Glutamatergic neuron (in vitro differentiated cells): ENCODE results near the gene PRDM16. TPM values are rescaled to one million over a fixed set of nuclear protein-coding genes. Genes with fewer than 3 reads are reported as not detected.

ENCODE experiments used
- DNase-seq: peaks from one replicate; pipeline ENCODE4 v3.0.0; 2022
- H3K27ac Mint-ChIP-seq: one replicate; pipeline ENCODE4 v1.8.0; 2020; ENCODE audit warnings: mild to moderate bottlenecking, mixed read lengths, inconsistent platforms; ENCODE audit not compliant: unreplicated experiment
- H3K27me3 Mint-ChIP-seq: one replicate; pipeline ENCODE4 v1.8.0; 2020; ENCODE audit warnings: mild to moderate bottlenecking, moderate library complexity, mixed read lengths, inconsistent platforms; ENCODE audit not compliant: unreplicated experiment
- H3K36me3 Mint-ChIP-seq: one replicate; pipeline ENCODE4 v1.8.0; 2020; ENCODE audit warnings: mild to moderate bottlenecking, mixed read lengths, inconsistent platforms; ENCODE audit not compliant: unreplicated experiment
- H3K4me1 Mint-ChIP-seq: one replicate; pipeline ENCODE4 v1.8.0; 2020; ENCODE audit warnings: mild to moderate bottlenecking, low read depth, mixed read lengths, inconsistent platforms; ENCODE audit not compliant: unreplicated experiment
- H3K4me3 Mint-ChIP-seq: one replicate; pipeline ENCODE4 v1.8.0; 2020; ENCODE audit warnings: mild to moderate bottlenecking, mixed read lengths, inconsistent platforms; ENCODE audit not compliant: unreplicated experiment
- H3K9me3 Mint-ChIP-seq: one replicate; pipeline ENCODE4 v1.8.0; 2020; ENCODE audit warnings: mild to moderate bottlenecking, moderate library complexity, mixed read lengths, inconsistent platforms; ENCODE audit not compliant: unreplicated experiment
- total RNA-seq: library from RNA; stranded (reverse); fragmentation: NEBNext Ultra II Directional; extraction: Animal tissue kit (Norgen Biotek cat#: 25700); gene quantifications from one replicate; pipeline ENCODE4 v1.2.1, GENCODE V29; 2021; ENCODE audit not compliant: unreplicated experiment
- TF ChIP-seq, protein P1 (sequence below): fragments of 200-600 bp; sonication (generic); IDR thresholded peaks from one replicate; pipeline ENCODE4 v1.5.0; 2021; ENCODE audit not compliant: partially characterized antibody, unreplicated experiment

Gene PRDM16
- total RNA-seq, 1 donor from 2014 or later, result 0.07 TPM

- TF ChIP-seq, protein P1, sequence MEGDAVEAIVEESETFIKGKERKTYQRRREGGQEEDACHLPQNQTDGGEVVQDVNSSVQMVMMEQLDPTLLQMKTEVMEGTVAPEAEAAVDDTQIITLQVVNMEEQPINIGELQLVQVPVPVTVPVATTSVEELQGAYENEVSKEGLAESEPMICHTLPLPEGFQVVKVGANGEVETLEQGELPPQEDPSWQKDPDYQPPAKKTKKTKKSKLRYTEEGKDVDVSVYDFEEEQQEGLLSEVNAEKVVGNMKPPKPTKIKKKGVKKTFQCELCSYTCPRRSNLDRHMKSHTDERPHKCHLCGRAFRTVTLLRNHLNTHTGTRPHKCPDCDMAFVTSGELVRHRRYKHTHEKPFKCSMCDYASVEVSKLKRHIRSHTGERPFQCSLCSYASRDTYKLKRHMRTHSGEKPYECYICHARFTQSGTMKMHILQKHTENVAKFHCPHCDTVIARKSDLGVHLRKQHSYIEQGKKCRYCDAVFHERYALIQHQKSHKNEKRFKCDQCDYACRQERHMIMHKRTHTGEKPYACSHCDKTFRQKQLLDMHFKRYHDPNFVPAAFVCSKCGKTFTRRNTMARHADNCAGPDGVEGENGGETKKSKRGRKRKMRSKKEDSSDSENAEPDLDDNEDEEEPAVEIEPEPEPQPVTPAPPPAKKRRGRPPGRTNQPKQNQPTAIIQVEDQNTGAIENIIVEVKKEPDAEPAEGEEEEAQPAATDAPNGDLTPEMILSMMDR, result no peak
- DNase-seq, result no peak
- Mint-ChIP-seq H3K27me3 (peaks cover 2% of the 10 kb centered on the region), H3K4me1 (no peaks in the 10 kb centered on the region), H3K36me3 (no peaks in the 10 kb centered on the region), H3K4me3 (no peak overlapping the region), H3K9me3 (peaks cover 5% of the 10 kb centered on the region), H3K27ac (no peak overlapping the region)
These were observed 237.7 kb downstream of the PRDM16 start for GRCh38 chr1:3306583-3307291.

GRCh38 chr1:3307359-3307758 lies 238.4 kb downstream of the PRDM16 start:
- no peak overlapping the region for H3K27ac Mint-ChIP-seq
- H3K4me1 Mint-ChIP-seq, result no peaks in the 10 kb centered on the region
- TF ChIP-seq, protein P1, result no peak
- DNase-seq, result no peak
- no peaks in the 10 kb centered on the region for H3K36me3 Mint-ChIP-seq
- peaks cover 5% of the 10 kb centered on the region for H3K9me3 Mint-ChIP-seq
- H3K4me3 Mint-ChIP-seq, result no peak overlapping the region
- H3K27me3 Mint-ChIP-seq, result peaks cover 2% of the 10 kb centered on the region

- no peak for DNase-seq
- no peak overlapping the region for H3K27ac Mint-ChIP-seq
- no peak overlapping the region for H3K4me3 Mint-ChIP-seq
- H3K4me1 Mint-ChIP-seq, result peaks cover 2% of the 10 kb centered on the region
- TF ChIP-seq, protein P1, result no peak
- H3K27me3 Mint-ChIP-seq, result peaks cover 5% of the 10 kb centered on the region
- peaks cover 6% of the 10 kb centered on the region for H3K9me3 Mint-ChIP-seq
- no peaks in the 10 kb centered on the region for H3K36me3 Mint-ChIP-seq
These were observed 239.1 kb downstream of the PRDM16 start for GRCh38 chr1:3308053-3308452.

DNA sequence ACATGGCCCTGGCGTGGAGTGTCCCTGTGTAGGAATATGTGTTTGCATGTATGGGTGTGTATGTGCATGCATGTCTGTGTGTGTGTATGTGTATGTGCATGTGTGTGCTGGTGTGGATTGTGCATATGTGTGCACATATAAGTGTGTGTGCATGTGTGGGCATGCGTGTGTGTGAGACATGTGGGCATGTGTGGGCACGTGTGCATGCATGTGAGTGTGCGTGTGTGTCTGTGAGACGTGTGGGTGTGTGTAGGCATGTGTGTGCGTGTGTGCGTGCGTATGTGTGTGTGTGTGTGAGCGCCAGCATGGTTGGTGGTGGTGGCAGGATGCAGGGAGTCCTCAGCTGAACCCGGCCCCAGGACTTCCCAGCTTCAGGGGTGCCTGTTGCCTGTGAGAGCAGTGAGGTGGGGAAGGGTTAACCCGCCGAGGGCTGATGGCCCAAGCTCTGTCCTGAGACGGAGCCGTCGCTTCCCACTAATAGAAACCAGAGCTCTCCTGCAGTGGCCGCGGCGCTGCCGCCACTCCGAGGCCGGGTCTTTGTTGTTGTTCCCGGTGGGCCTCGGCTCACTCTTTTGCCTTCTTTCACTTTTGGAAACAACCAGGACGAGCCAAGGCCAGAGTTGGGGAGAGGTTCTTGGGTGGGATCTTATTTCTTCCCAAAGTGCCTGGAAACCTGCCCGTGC lies 241.9 kb downstream of the PRDM16 start:
- H3K9me3 Mint-ChIP-seq, result peaks cover 5% of the 10 kb centered on the region
- peaks cover 5% of the 10 kb centered on the region for H3K27me3 Mint-ChIP-seq
- H3K27ac Mint-ChIP-seq, result no peak overlapping the region
- no peak overlapping the region for H3K4me3 Mint-ChIP-seq
- no peak for DNase-seq
- H3K36me3 Mint-ChIP-seq, result no peaks in the 10 kb centered on the region
- TF ChIP-seq, protein P1, result no peak
- H3K4me1 Mint-ChIP-seq, result peaks cover 10% of the 10 kb centered on the region

DNA sequence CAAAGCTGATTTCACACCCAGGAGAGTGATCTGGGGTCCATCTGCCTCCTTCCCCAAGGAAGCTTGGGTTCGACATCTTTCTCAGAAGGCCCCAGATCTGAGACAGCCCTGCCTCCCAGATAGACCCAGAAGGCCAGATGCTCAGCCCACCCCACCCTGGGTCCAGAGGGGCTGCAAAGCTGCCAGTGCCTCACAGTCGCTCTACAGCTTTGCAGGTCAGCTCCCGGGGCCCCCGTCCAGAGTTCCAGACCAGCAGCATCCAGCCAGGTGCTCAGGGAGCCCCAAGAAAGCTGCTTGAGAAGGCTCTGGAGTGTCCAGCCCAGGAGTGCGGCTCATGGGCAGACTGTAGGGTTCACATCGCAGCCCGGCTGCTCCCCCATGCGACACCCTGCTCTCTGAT lies 242.7 kb downstream of the PRDM16 start:
- TF ChIP-seq, protein P1, result no peak
- no peak overlapping the region for H3K4me3 Mint-ChIP-seq
- H3K27me3 Mint-ChIP-seq, result peaks cover 5% of the 10 kb centered on the region
- H3K4me1 Mint-ChIP-seq, result peaks cover 12% of the 10 kb centered on the region
- peaks cover 5% of the 10 kb centered on the region for H3K9me3 Mint-ChIP-seq
- no peaks in the 10 kb centered on the region for H3K36me3 Mint-ChIP-seq
- DNase-seq, result no peak
- H3K27ac Mint-ChIP-seq, result no peak overlapping the region
